T-helper 1 cell treated with Interleukin-12 subunit alpha and Interleukin-12 subunit beta and Interleukin-4 antibody, amounts not matched to agents 30 μg/mL and 1 μg/mL, for 36 hours (primary cell): ENCODE results near the gene NCSTN.
"Not testable (repeated sequence)": the region's sequence is repeated elsewhere in the genome, so short reads cannot be mapped to it uniquely, and the experiment has no call there.

Experiments used
- H3K27ac Mint-ChIP-seq: one replicate; pipeline ENCODE4 v1.8.0; 2021; ENCODE audit warnings: mild to moderate bottlenecking, mixed read lengths
- H3K27me3 Mint-ChIP-seq: one replicate; pipeline ENCODE4 v1.8.0; 2021; ENCODE audit warnings: low read depth, mixed read lengths
- H3K36me3 Mint-ChIP-seq: one replicate; pipeline ENCODE4 v1.8.0; 2021; ENCODE audit warnings: low read depth, mixed read lengths
- H3K4me1 Mint-ChIP-seq: one replicate; pipeline ENCODE4 v1.8.0; 2021; ENCODE audit warnings: low read depth, mixed read lengths
- H3K4me3 Mint-ChIP-seq: one replicate; pipeline ENCODE4 v1.8.0; 2021; ENCODE audit warnings: mild to moderate bottlenecking, moderate library complexity, mixed read lengths
- H3K9me3 Mint-ChIP-seq: one replicate; pipeline ENCODE4 v1.8.0; 2021; ENCODE audit warnings: mixed read lengths

NCSTN gene

DNA sequence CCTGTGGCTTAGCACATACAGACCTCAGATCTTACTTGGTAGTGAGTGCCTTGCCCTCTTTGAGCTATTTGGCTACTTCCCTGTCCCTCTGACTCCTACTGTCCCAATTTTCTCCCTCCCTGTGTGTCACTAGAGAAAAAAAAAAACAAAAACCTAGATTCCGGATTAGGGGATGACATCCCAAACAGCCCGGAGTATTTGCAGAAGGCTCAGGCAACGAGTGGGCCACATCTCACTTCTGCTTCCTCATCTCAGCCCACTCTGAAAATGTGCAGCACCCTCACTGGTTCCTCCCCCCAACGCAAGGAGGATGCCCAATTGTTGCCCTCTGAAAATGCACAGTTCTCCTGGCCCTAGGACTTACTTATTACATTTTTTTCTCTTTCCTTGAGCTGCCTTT lies 28.6 kb downstream of the NCSTN start:
- Mint-ChIP-seq H3K27ac (no peak overlapping the region), H3K9me3 (no peaks in the 10 kb centered on the region), H3K4me1 (peaks cover 10% of the 10 kb centered on the region), H3K4me3 (no peak overlapping the region), H3K36me3 (no peaks in the 10 kb centered on the region), H3K27me3 (no peaks in the 10 kb centered on the region)

DNA sequence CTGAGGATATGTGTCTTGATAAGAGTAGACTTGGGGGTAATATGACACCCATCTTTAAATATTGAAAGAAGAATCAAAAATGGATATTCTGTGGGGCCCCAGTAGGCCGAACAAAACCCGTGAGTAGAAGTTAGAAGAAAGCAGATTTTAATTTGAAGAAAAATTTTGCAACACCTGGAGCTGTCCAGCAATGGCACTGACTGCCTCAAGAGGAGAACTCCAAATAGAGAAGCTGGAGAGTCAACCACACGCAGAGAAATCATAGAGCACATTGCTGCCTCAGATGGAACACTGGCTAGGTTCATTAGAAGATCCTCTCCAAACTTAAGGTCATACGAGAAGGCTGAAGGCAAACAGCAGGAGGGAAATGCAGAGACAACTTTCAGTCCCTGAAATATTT lies 30.5 kb downstream of the NCSTN start:
- Mint-ChIP-seq H3K4me1 (peaks cover 10% of the 10 kb centered on the region), H3K4me3 (no peak overlapping the region), H3K36me3 (no peaks in the 10 kb centered on the region), H3K27ac (no peak overlapping the region), H3K27me3 (no peaks in the 10 kb centered on the region), H3K9me3 (no peaks in the 10 kb centered on the region)

DNA sequence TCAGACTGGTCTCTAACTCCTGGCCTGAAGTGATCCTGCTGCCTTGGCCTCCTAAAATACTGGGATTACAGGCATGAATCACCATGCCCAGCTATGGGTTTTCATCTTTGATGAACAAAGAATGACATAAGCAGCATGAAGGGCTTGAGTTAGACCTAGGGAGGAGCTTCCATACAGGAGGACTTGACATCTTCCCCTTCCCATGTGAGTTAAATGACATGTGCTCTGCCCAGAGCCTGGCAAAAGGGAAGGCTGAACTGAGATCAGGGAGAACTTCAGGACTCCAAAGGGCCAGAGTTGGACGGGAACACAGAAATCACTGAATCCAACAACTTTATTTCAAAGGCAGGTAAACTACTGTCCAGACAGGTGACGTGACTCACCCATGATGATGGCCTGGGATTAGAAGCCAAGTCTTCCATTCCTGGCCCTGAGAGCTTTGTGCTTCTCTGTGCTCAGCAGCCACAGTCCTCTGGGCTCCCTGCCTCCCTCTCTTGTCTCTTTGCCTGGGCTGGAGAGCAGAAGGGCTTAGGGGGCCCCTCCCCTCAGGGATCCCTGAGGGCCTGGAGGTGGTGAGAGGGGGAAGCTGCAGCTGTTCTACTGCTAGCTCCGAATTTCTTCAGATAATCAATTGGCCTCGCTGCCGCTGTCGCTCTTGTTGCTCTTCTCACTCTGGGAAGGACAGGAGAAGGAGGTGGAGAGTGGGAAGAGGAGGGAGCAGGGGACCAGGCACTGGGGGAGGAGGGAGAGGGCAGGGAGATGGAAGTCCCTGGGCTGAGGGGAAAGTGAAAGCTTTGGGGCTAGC lies 31.3 kb downstream of the NCSTN start:
- peaks cover 1% of the 10 kb centered on the region for H3K27me3 Mint-ChIP-seq
- H3K4me1 Mint-ChIP-seq, result peaks cover 10% of the 10 kb centered on the region
- no peak overlapping the region for H3K4me3 Mint-ChIP-seq
- no peak overlapping the region for H3K27ac Mint-ChIP-seq
- H3K9me3 Mint-ChIP-seq, result no peaks in the 10 kb centered on the region
- no peaks in the 10 kb centered on the region for H3K36me3 Mint-ChIP-seq

DNA sequence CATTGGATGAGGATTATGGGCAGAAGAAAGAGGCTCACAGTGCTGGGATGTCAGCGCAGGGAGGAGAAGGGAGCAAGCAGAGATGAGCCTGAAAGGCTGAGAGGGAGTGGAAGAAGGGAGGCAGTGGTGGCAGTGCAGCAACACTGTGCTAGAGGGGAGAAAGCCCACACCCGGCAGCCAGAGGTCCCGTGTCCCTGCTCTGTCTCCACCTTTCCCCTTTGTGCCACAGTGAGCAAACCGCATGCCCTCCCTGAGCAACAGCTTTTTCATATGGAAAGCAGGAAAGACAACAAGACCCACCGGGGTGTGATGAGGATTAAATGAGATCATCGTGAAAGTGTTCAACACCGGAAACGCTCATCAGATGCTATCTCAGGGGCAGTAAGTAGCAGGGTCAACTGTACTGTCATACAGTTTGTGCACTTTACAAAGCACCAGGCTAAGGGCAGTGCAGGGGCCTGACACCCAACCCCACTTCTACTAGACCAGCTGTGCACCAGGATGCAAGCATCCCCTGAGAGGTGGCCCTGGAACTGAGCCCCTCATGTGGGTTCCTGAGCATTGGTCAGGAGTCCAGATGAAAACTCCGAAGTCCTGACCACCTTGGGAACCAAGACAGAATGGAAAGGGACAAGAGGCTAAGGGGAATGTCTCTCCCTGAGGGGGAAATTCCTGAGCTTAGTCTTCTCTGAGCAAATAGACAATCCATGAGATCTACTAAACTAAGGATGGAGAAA lies 32.8 kb downstream of the NCSTN start:
- H3K9me3 Mint-ChIP-seq, result no peaks in the 10 kb centered on the region
- H3K27ac Mint-ChIP-seq, result peak overlapping the region; percentile 61
- H3K4me3 Mint-ChIP-seq, result no peak overlapping the region
- H3K36me3 Mint-ChIP-seq, result no peaks in the 10 kb centered on the region
- peaks cover 7% of the 10 kb centered on the region for H3K27me3 Mint-ChIP-seq
- peaks cover 10% of the 10 kb centered on the region for H3K4me1 Mint-ChIP-seq

DNA sequence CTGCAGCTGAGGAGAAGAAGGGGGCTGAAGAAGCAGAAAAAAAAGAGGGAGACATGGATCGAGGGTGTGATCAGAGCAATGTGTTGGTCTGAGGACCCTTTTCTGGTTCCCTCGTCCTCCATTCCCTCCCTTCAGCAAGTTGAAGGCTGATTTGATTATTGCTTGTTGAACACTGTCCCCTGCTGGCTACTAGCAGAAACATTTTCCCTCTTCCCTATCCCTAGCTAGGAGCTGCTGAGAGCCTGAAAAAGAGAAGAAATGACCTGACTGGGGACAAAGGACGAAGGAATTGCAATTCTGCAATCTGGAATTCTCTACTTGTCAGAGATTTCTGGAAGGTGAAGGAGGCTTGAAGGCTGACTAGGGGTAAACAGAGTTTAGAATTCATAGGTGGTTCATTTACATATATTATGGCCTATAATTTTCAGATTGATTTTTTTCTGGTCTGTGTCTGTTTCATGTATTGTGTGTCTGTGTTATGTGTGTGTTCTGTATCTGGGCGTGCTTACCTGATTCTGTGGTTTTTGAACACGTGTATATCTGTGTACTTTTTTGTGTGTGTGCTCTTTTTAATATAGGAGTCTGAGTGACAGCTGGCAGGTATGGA lies 33.4 kb downstream of the NCSTN start:
- no peaks in the 10 kb centered on the region for H3K9me3 Mint-ChIP-seq
- H3K36me3 Mint-ChIP-seq, result no peaks in the 10 kb centered on the region
- no peak overlapping the region for H3K4me3 Mint-ChIP-seq
- peaks cover 10% of the 10 kb centered on the region for H3K4me1 Mint-ChIP-seq
- no peak overlapping the region for H3K27ac Mint-ChIP-seq
- peaks cover 7% of the 10 kb centered on the region for H3K27me3 Mint-ChIP-seq

DNA sequence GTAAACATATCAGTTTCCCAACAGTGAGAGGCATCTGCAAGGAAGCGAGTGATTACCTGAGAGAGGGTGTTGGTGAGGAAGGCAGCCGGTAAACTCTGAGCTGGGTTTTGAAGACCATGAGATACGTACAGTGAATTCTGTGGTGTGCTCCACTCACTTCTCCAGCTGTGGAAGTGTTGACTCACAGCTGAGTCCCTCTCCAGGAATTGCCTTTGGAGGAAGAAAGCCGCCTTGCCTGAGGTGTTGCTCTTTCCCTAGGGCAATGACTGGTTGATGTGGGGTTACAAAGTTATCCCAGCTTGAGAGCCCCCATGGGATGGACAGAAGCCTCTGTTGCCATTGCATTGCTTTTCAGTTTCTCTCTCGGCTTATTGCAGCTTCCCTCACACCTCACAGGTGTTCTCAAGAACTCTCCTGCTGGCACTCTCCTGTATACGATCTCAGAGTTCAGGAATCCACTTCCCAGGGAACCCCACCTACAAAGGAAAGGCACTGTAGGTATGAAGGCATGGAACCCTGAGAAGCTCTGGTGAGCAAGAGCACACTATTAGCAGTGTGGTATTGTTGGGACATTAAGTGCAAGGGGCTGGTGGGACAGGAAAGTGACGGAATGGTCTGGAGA lies 34.5 kb downstream of the NCSTN start:
- no peaks in the 10 kb centered on the region for H3K36me3 Mint-ChIP-seq
- H3K27ac Mint-ChIP-seq, result no peak overlapping the region
- H3K4me1 Mint-ChIP-seq, result peaks cover 10% of the 10 kb centered on the region
- H3K4me3 Mint-ChIP-seq, result no peak overlapping the region
- H3K27me3 Mint-ChIP-seq, result peaks cover 7% of the 10 kb centered on the region
- H3K9me3 Mint-ChIP-seq, result no peaks in the 10 kb centered on the region

DNA sequence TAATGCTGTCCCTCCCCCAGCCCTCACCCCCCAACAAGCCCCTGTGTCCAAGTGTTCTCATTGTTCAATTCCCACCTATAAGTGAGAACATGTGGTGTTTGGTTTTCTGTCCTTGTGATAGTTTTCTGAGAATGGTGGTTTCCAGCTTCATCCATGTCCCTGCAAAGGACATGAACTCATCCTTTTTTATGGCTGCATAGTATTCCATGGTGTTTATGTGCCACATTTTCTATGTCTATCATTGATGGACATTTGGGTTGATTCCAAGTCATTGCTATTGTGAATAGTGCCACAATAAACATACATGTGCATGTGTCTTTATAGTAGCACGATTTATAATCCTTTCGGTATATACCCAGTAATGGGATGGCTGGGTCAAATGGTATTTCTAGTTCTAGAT lies 41.6 kb downstream of the NCSTN start:
- H3K4me3 Mint-ChIP-seq, H3K4me1 Mint-ChIP-seq, H3K36me3 Mint-ChIP-seq, H3K27ac Mint-ChIP-seq, H3K9me3 Mint-ChIP-seq: not testable (repeated sequence)
- peaks cover 45% of the 10 kb centered on the region for H3K27me3 Mint-ChIP-seq

DNA sequence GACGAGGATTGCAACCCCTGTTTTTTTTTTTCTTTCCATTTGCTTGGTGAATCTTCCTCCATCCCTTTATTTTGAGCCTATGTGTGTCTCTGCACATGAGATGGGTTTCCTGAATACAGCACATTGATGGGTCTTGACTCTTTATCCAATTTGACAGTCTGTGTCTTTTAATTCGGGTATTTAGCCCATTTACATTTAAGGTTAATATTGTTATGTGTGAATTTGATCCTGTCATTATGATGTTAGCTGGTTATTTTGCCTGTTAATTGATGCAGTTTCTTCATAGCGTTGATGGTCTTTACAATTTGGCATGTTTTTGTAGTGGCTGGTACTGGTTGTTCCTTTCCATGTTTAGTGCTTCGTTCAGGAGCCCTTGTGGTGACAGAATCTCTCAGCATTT lies 45.2 kb downstream of the NCSTN start:
- not testable (repeated sequence) for H3K4me1 Mint-ChIP-seq, H3K4me3 Mint-ChIP-seq, H3K27ac Mint-ChIP-seq, H3K9me3 Mint-ChIP-seq, H3K36me3 Mint-ChIP-seq
- H3K27me3 Mint-ChIP-seq, result peaks cover 53% of the 10 kb centered on the region

DNA sequence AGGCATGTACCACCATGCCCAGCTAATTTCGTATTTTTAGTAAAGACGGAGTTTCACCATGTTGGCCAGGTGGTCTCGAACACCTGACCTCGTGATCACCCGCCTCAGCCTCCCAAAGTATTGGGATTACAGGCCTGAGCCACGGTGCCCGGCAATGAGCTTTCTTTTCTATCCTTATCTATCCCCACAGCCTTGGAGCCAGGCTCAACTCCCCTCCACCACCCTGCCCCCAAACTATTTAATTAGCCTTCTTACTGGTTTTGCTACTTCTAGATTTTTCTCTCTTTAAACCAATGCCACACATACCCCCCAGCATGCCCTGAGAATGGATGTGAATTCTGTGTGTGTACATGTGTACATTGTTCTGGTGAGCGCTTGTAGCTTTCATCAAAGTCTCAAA lies 51.5 kb downstream of the NCSTN start:
- H3K9me3 Mint-ChIP-seq, result no peaks in the 10 kb centered on the region
- H3K27me3 Mint-ChIP-seq, result peaks cover 44% of the 10 kb centered on the region
- no peak overlapping the region for H3K27ac Mint-ChIP-seq

DNA sequence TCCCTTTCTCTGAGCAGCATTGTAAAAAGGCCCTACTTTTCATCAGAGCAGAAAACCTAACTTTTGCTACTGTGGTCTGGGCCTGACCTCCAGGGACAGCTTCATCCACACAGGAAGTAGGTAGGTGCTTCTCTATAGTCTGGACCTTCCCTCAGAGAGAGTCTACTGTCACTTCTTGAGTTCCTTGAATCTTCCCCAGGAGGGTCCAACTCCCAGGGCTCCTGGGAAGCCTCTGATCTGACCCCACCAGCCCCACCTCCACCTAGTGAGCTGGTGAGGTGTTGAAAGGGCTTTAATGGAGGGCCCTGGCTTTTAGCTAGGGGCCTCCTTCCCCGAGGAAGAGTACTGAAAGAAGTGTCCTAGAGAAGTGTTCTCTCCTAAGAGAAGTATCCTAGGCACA lies 54.5 kb downstream of the NCSTN start:
- Mint-ChIP-seq H3K36me3 (no peaks in the 10 kb centered on the region), H3K27me3 (peaks cover 49% of the 10 kb centered on the region), H3K9me3 (no peaks in the 10 kb centered on the region), H3K27ac (no peak overlapping the region), H3K4me3 (no peak overlapping the region), H3K4me1 (peaks cover 3% of the 10 kb centered on the region)

More for the DNA sequence above, 51.5 kb downstream of the NCSTN start:
- Mint-ChIP-seq H3K4me1 (peaks cover 3% of the 10 kb centered on the region), H3K36me3 (no peaks in the 10 kb centered on the region), H3K4me3 (no peak overlapping the region)

DNA sequence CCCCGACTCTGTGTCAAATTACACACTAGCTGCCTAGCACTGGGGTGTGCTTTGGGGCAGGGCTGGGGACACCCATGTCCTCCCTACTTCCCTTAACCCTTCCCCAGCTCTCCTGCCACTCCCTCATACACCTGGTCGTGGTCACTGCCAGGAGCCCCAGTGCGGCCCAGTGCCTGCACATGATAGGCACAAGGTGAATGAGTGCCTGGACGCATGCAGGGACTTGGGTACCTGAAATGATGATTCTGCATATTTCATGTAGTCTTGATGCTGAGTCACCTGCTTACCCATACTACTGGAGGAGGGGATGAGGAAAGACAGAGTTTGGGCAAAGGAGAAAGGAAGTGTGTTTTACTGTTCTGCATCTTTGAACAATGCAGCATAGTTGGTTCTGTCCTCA lies 55.6 kb downstream of the NCSTN start:
- no peaks in the 10 kb centered on the region for H3K36me3 Mint-ChIP-seq
- no peak overlapping the region for H3K27ac Mint-ChIP-seq
- H3K27me3 Mint-ChIP-seq, result peaks cover 58% of the 10 kb centered on the region
- peaks cover 3% of the 10 kb centered on the region for H3K4me1 Mint-ChIP-seq
- H3K4me3 Mint-ChIP-seq, result peak overlapping the region; percentile 16
- H3K9me3 Mint-ChIP-seq, result no peaks in the 10 kb centered on the region

DNA sequence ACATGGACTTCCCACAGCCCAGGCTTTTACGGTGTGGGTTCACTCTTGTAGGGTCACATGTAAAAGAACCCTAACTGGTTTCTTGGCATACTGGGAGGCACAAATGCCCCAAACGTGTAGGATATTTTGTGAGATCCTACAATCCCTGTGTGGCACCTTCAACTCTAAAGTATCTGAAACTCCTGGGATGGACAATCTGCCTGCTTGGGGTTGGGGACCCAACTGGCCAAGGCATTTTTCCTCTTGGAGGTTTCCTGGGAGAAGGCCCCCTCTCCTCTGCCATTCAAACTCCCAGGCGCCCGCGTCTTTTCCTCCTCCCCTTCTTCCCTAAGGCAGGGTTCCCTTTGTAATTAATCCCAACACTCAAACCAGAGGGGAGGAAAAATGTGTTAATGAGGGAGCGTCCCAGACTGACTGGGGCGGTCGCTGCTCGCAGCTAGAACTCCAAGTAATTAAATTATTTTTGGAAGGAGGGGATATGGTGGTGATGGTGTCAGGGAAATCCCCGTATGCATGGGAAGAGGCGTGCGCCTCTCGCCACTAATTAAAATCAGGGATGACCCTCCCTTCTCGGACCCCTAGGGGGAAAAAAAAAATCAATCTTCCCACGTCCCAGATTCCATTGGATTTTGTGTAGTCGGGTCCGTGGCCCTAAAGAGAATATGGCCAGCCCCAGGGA lies 56.5 kb downstream of the NCSTN start:
- H3K36me3 Mint-ChIP-seq, result no peaks in the 10 kb centered on the region
- H3K4me1 Mint-ChIP-seq, result peaks cover 3% of the 10 kb centered on the region
- peaks cover 54% of the 10 kb centered on the region for H3K27me3 Mint-ChIP-seq
- no peaks in the 10 kb centered on the region for H3K9me3 Mint-ChIP-seq
- no peak overlapping the region for H3K27ac Mint-ChIP-seq
- no peak overlapping the region for H3K4me3 Mint-ChIP-seq

DNA sequence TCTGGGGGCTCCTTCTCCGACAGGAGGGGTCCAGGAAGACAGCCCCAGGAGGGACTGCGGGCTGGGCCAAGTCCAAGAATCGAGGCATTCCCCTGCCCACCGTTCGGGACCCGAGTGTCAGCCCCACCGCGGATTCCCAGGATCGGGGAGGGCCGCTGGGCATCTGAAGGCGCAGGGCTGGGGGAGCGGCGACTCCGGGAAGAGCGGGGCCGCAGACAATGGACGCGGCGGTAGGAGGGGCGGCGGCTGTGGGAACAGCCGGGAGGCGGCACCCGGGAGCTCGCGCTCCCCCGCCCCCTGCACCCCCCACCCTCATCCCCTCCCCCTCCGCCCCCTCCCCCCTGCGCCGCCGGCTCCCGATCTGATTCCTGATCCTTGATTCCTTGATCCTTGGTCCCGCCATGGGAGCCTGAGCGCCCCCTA lies 57.1 kb downstream of the NCSTN start, which contains the start of gene VANGL2:
Gene VANGL2, plus strand, starts transcription at position 342 of the 423 bp plus-strand sequence. CDS start 15,274 bp downstream, outside the sequence.
- Mint-ChIP-seq H3K4me3 (peak within 1 kb of the TSS; percentile 6), H3K9me3 (no peaks in the 10 kb centered on the region), H3K27ac (no peak within 1 kb of the TSS), H3K27me3 (peaks cover 54% of the 10 kb centered on the region), H3K4me1 (peaks cover 3% of the 10 kb centered on the region), H3K36me3 (no peaks in the 10 kb centered on the region)
